Karpas-422 (cell line): Measurements from ENCODE around the gene CHL1. TPM values are rescaled to one million over a fixed set of nuclear protein-coding genes. Genes with fewer than 3 reads are reported as not detected.

Source experiments
- DNase-seq: peaks from one replicate; pipeline ENCODE4 v3.0.0-alpha.2; 2015
- H2AFZ ChIP-seq: fragments of 200-600 bp; sonication (generic); 2 replicates; pipeline ENCODE4 v1.6.1; 2014; ENCODE audit warnings: antibody characterized with exemption, low read length, mixed read lengths
- H3K27ac ChIP-seq: fragments of 200-600 bp; sonication (generic); 2 replicates; pipeline ENCODE4 v1.5.1; 2014; ENCODE audit warnings: mild to moderate bottlenecking, low read length, moderate library complexity
- H3K27me3 ChIP-seq: fragments of 200-600 bp; sonication (generic); 2 replicates; pipeline ENCODE4 v1.6.1; 2014; ENCODE audit warnings: low read length, mixed read lengths
- H3K36me3 ChIP-seq: fragments of 200-600 bp; sonication (generic); 2 replicates; pipeline ENCODE4 v1.6.1; 2014; ENCODE audit warnings: low read length, mixed read lengths; ENCODE audit not compliant: insufficient read depth
- H3K4me1 ChIP-seq: fragments of 200-600 bp; sonication (generic); 2 replicates; pipeline ENCODE4 v1.6.1; 2014; ENCODE audit warnings: mild to moderate bottlenecking, low read length, mixed read lengths
- H3K4me2 ChIP-seq: fragments of 200-600 bp; sonication (generic); 2 replicates; pipeline ENCODE4 v1.6.1; 2014; ENCODE audit warnings: low read length, low read depth, mild to moderate bottlenecking; ENCODE audit not compliant: poor library complexity, severe bottlenecking
- H3K4me3 ChIP-seq: fragments of 200-600 bp; sonication (generic); 2 replicates; pipeline ENCODE4 v1.5.1; 2014; ENCODE audit warnings: mild to moderate bottlenecking, antibody characterized with exemption, low read length, mixed read lengths
- H3K79me2 ChIP-seq: fragments of 200-600 bp; sonication (generic); 2 replicates; pipeline ENCODE4 v1.6.1; 2014; ENCODE audit warnings: mild to moderate bottlenecking, low read length, mixed read lengths
- H3K9ac ChIP-seq: fragments of 200-600 bp; sonication (generic); 2 replicates; pipeline ENCODE4 v1.6.0; 2014; ENCODE audit warnings: low read length
- H3K9me2 ChIP-seq: fragments of 200-600 bp; sonication (generic), shearing (Covaris generic); replicated peaks from 2 replicates; pipeline ENCODE4 v1.6.0; 2014; ENCODE audit warnings: mild to moderate bottlenecking, low read length, moderate library complexity; ENCODE audit not compliant: insufficient read depth
- H3K9me3 ChIP-seq: fragments of 300-700, 200-600 bp; sonication (generic); 2 replicates; pipeline ENCODE4 v1.6.1; 2014; ENCODE audit warnings: low read length, mixed read lengths
- H4K20me1 ChIP-seq: fragments of 200-600 bp; sonication (generic); 2 replicates; pipeline ENCODE4 v1.6.1; 2014; ENCODE audit warnings: mild to moderate bottlenecking, antibody characterized with exemption, low read length, low read depth; ENCODE audit not compliant: insufficient read depth
- total RNA-seq: library from RNA; depleted of rRNA; stranded (reverse); fragments of >200 nt; shearing (Covaris generic); gene quantifications from 2 replicates; pipeline ENCODE4 v1.2.3, GENCODE V29; 2014; ENCODE audit warnings: low replicate concordance

The CHL1 gene
- total RNA-seq, 1 experiment from 2014 or later = 23.3 TPM

- H2AFZ ChIP-seq = peak overlapping the region; percentile 93
- H3K4me2 ChIP-seq = no peak overlapping the region
- no peak overlapping the region for H3K4me3 ChIP-seq
- H3K4me1 ChIP-seq = peaks cover 11% of the 10 kb centered on the region
- no peaks in the 10 kb centered on the region for H3K27me3 ChIP-seq
- no peaks in the 10 kb centered on the region for H3K9me2 ChIP-seq
- DNase-seq = no peak
- no peak overlapping the region for H3K9ac ChIP-seq
- no peak overlapping the region for H3K27ac ChIP-seq
- H3K9me3 ChIP-seq = no peaks in the 10 kb centered on the region
- H4K20me1 ChIP-seq = no peaks in the 10 kb centered on the region
- no peaks in the 10 kb centered on the region for H3K36me3 ChIP-seq
- H3K79me2 ChIP-seq = no peaks in the 10 kb centered on the region
These were observed 11.4 kb downstream of the CHL1 start for GRCh38 chr3:207973-208372.

- no peak overlapping the region for H3K4me2 ChIP-seq
- no peaks in the 10 kb centered on the region for H3K27me3 ChIP-seq
- DNase-seq = no peak
- H2AFZ ChIP-seq = no peak overlapping the region
- H3K27ac ChIP-seq = no peak overlapping the region
- no peak overlapping the region for H3K9ac ChIP-seq
- H3K9me2 ChIP-seq = no peaks in the 10 kb centered on the region
- no peaks in the 10 kb centered on the region for H3K9me3 ChIP-seq
- no peaks in the 10 kb centered on the region for H4K20me1 ChIP-seq
- H3K4me3 ChIP-seq = no peak overlapping the region
- no peaks in the 10 kb centered on the region for H3K36me3 ChIP-seq
- H3K4me1 ChIP-seq = peaks cover 11% of the 10 kb centered on the region
- no peaks in the 10 kb centered on the region for H3K79me2 ChIP-seq
These were observed 14.1 kb downstream of the CHL1 start for GRCh38 chr3:210669-211068.

GRCh38 chr3:212432-212831 is 15.9 kb downstream of the CHL1 start:
- no peak for DNase-seq

GRCh38 chr3:217099-217813 is 20.7 kb downstream of the CHL1 start:
- DNase-seq = no peak
- no peaks in the 10 kb centered on the region for H3K79me2 ChIP-seq
- H3K9me2 ChIP-seq = no peaks in the 10 kb centered on the region
- H3K4me1 ChIP-seq = peaks cover 19% of the 10 kb centered on the region
- H3K9ac ChIP-seq = no peak overlapping the region
- H3K4me2 ChIP-seq = no peak overlapping the region
- H2AFZ ChIP-seq = no peak overlapping the region
- H3K4me3 ChIP-seq = no peak overlapping the region
- no peaks in the 10 kb centered on the region for H3K27me3 ChIP-seq
- H4K20me1 ChIP-seq = no peaks in the 10 kb centered on the region
- no peak overlapping the region for H3K27ac ChIP-seq
- H3K9me3 ChIP-seq = no peaks in the 10 kb centered on the region; the same call in 1 of the 2 replicates
- no peaks in the 10 kb centered on the region for H3K36me3 ChIP-seq

More at GRCh38 chr3:212432-212831, 15.9 kb downstream of the CHL1 start:
- Histone ChIP-seq H3K4me2 (no peak overlapping the region), H3K27me3 (no peaks in the 10 kb centered on the region), H3K4me3 (no peak overlapping the region), H3K9me3 (no peaks in the 10 kb centered on the region), H3K9ac (no peak overlapping the region), H2AFZ (peak overlapping the region; percentile 85), H4K20me1 (no peaks in the 10 kb centered on the region), H3K4me1 (peaks cover 11% of the 10 kb centered on the region), H3K36me3 (no peaks in the 10 kb centered on the region), H3K27ac (no peak overlapping the region), H3K79me2 (no peaks in the 10 kb centered on the region), H3K9me2 (no peaks in the 10 kb centered on the region)

GRCh38 chr3:217948-218347 is 21.4 kb downstream of the CHL1 start:
- no peaks in the 10 kb centered on the region for H3K9me2 ChIP-seq
- H3K9me3 ChIP-seq = no peaks in the 10 kb centered on the region; the same call in 1 of the 2 replicates
- no peaks in the 10 kb centered on the region for H3K79me2 ChIP-seq
- no peak for DNase-seq
- peak overlapping the region; percentile 48 for H2AFZ ChIP-seq
- H3K9ac ChIP-seq = no peak overlapping the region
- peaks cover under 1% of the 10 kb centered on the region; the same call in 1 of the 2 replicates for H3K36me3 ChIP-seq
- no peak overlapping the region for H3K4me3 ChIP-seq
- no peak overlapping the region for H3K27ac ChIP-seq
- H3K4me2 ChIP-seq = peak overlapping the region; percentile 12
- H3K4me1 ChIP-seq = peaks cover 15% of the 10 kb centered on the region
- no peaks in the 10 kb centered on the region for H3K27me3 ChIP-seq
- H4K20me1 ChIP-seq = no peaks in the 10 kb centered on the region

DNA sequence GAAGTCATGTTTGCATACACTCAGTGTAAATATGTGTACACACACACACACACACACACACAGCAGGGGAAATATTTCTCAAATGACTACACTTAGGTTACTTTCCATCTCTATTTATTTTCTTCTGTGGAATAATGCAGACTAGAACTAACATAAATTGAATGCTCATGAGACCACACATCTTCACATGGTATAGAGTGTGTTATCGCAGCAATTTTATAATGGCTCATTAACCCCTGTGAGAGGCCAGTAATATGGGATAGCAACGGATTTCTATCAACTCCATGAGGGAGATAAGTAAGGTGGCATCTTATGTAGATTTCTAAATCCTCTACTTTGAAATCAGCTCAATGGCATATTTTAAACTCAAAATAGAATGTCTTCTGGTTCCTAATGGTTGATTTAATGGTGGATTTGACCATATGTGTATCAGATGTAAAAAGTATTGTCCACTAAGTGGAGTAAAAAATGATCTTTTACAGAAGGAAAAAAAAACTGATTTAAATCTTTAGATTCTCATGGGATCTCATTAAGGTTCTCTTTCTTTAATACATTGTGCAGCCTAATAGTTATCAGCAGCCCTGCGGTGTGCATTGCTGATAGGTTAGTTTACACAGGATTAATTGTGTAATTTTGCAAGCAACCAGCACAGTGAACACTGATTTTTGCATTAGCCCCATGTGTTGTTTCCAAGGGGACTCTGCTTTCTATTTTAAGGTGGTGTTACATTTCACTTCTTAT is 32.0 kb downstream of the CHL1 start:
- H3K4me1 ChIP-seq = peaks cover 8% of the 10 kb centered on the region
- H3K27ac ChIP-seq = no peak overlapping the region
- no peak overlapping the region for H2AFZ ChIP-seq
- H3K27me3 ChIP-seq = no peaks in the 10 kb centered on the region
- no peaks in the 10 kb centered on the region for H3K79me2 ChIP-seq
- peak overlapping the region; percentile 3 for H3K4me2 ChIP-seq
- no peak overlapping the region for H3K9ac ChIP-seq
- H3K9me2 ChIP-seq = no peaks in the 10 kb centered on the region
- H3K4me3 ChIP-seq = no peak overlapping the region
- peaks cover 4% of the 10 kb centered on the region for H3K9me3 ChIP-seq
- H3K36me3 ChIP-seq = no peaks in the 10 kb centered on the region
- H4K20me1 ChIP-seq = no peaks in the 10 kb centered on the region
- no peak for DNase-seq

- Histone ChIP-seq H3K27ac (no peak overlapping the region), H3K79me2 (no peaks in the 10 kb centered on the region), H3K4me1 (peaks cover 8% of the 10 kb centered on the region), H2AFZ (no peak overlapping the region), H3K9me3 (no peaks in the 10 kb centered on the region), H3K36me3 (no peaks in the 10 kb centered on the region), H3K4me3 (no peak overlapping the region), H3K27me3 (no peaks in the 10 kb centered on the region), H3K9ac (no peak overlapping the region), H4K20me1 (no peaks in the 10 kb centered on the region), H3K4me2 (peak overlapping the region; percentile 3), H3K9me2 (no peaks in the 10 kb centered on the region)
- no peak for DNase-seq
These were observed 32.7 kb downstream of the CHL1 start for GRCh38 chr3:229183-229661.

- Histone ChIP-seq H3K9me2 (no peaks in the 10 kb centered on the region), H3K79me2 (no peaks in the 10 kb centered on the region), H2AFZ (no peak overlapping the region), H3K4me2 (no peak overlapping the region), H3K9ac (no peak overlapping the region), H3K4me1 (peaks cover 6% of the 10 kb centered on the region), H3K36me3 (no peaks in the 10 kb centered on the region), H4K20me1 (no peaks in the 10 kb centered on the region), H3K4me3 (no peak overlapping the region), H3K9me3 (no peaks in the 10 kb centered on the region), H3K27ac (no peak overlapping the region), H3K27me3 (no peaks in the 10 kb centered on the region)
- no peak for DNase-seq
These were observed 40.3 kb downstream of the CHL1 start for GRCh38 chr3:236881-237280.
